ENCODE measurements around the gene CMKLR1. TPM values are rescaled to one million over a fixed set of nuclear protein-coding genes. Genes with fewer than 3 reads are reported as not detected.

The CMKLR1 gene
- total RNA-seq, 1 experiment from 2014 or later, result 0.24 TPM

DNA sequence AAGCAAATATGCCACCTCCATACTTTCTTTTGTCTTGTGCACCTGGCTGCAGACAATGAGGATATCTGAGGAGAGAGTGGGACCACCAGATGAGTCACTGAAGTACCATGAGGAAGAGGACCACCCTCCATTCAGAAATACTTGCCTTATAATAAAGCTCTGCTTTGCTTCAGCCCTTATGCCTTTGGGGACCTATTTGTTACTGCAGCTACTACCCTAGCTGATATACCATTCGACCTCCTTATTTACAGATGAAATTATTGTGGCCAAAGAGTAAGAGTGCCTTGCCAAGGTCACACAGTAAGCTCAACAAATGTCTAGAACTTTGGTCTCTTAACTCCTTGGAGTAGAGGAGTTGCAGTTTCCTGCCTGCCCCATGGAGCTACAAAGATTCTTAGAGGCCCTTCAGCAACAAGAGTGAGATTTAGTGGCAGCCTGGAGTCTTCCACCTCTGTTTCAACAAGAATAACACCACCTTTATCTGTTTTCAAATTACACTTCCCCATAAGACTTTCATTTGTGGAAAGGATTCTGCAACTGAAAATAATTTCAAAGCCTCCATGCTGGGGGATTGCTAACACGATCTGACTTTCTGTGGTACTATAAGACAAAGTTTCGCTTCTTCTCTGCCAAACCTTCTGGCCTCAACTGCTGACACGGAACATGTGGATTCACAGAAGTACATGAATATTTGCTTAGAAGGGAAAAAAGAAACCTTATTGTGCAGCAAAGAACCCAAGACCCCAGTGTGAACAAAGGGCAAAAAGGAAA, 3.6 kb downstream of the CMKLR1 start:
- Histone ChIP-seq H3K4me3 (ENCODE audit: low read depth, low read length, poor library complexity, severe bottlenecking) (no peak overlapping the region), H3K4me1 (ENCODE audit: insufficient read depth, low read length, poor library complexity, severe bottlenecking) (peaks cover 31% of the 10 kb centered on the region), H3K27ac (ENCODE audit: low read depth, low read length, poor library complexity, severe bottlenecking) (no peak overlapping the region), H3K9me3 (ENCODE audit: low read depth, low read length, poor library complexity, severe bottlenecking) (no peaks in the 10 kb centered on the region), H3K36me3 (ENCODE audit: insufficient read depth, low read length, poor library complexity, severe bottlenecking) (no peaks in the 10 kb centered on the region), H3K27me3 (replicated peaks; ENCODE audit: insufficient read depth, low read depth, low read length, poor library complexity) (no peaks in the 10 kb centered on the region)
- BruUV-seq (replicated peaks), result no TSS peak
- ChIA-PET CTCF (no interaction called here), POLR2A (ENCODE audit: low non-redundant PET) (no interaction called here)
- intact Hi-C loops (cut with micrococcal nuclease; ENCODE audit: unreplicated experiment), result loop anchor here (10.0 kb wide), 1 partner anchor 119 kb away; no protein-coding TSS in a partner anchor
- no peak for DNase-seq (ENCODE audit: low spot score)
- no peak for TF ChIP-seq EZH2 (IDR thresholded peaks at IDR 0.05; ENCODE audit: borderline replicate concordance, low read depth, low read length, poor library complexity, severe bottlenecking)
- TF ChIP-seq, protein P1, sequence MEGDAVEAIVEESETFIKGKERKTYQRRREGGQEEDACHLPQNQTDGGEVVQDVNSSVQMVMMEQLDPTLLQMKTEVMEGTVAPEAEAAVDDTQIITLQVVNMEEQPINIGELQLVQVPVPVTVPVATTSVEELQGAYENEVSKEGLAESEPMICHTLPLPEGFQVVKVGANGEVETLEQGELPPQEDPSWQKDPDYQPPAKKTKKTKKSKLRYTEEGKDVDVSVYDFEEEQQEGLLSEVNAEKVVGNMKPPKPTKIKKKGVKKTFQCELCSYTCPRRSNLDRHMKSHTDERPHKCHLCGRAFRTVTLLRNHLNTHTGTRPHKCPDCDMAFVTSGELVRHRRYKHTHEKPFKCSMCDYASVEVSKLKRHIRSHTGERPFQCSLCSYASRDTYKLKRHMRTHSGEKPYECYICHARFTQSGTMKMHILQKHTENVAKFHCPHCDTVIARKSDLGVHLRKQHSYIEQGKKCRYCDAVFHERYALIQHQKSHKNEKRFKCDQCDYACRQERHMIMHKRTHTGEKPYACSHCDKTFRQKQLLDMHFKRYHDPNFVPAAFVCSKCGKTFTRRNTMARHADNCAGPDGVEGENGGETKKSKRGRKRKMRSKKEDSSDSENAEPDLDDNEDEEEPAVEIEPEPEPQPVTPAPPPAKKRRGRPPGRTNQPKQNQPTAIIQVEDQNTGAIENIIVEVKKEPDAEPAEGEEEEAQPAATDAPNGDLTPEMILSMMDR (conservative IDR thresholded peaks at IDR 0.05; ENCODE audit: low read depth, low read length), result no peak

DNA sequence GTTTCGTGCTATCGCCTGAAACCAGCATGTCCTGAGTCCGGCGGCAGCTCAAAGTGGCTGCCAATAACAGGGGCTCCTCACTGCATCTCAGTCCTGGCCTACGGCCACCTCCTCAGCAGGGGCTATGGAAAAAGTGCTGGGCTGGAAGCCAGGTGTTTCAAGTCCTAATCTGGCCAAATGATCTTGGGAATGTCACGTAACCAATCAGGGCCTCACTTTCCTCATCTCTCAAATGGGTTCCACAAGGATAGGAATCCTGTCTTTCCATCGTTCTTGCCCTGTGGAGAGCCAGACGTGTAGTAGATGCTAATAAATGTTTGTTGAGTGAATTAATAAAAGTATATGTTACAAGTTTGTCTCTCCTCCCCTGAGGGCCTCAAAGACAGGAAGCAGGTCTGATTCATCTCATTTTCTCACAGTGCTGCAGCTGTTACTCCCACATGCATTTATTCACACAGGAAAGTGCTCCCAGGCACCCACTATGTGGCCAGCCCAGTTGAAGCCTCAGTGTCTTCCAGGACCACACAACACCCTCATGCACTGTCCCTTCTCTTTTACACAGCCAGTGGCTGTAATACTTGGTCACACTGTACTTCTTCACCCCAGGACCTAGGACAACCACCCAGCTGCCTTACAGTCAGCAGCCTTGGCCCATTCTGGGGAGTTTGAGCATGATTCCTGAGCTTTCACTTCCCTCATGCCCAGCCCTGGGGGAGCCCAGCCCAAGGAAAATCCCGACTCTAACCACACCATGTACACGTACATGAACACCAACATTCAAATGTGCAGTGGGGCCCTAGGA, 5.0 kb downstream of the CMKLR1 start:
- TF ChIP-seq, protein P1 (conservative IDR thresholded peaks at IDR 0.05; ENCODE audit: low read depth, low read length), result no peak
- TF ChIP-seq EZH2 (IDR thresholded peaks at IDR 0.05; ENCODE audit: borderline replicate concordance, low read depth, low read length, poor library complexity, severe bottlenecking), result no peak
- ChIA-PET CTCF (no interaction called here), POLR2A (ENCODE audit: low non-redundant PET) (no interaction called here)
- no peaks in the 10 kb centered on the region for H3K9me3 ChIP-seq (ENCODE audit: low read depth, low read length, poor library complexity, severe bottlenecking)
- no TSS peak for BruUV-seq (replicated peaks)
- H3K27me3 ChIP-seq (replicated peaks; ENCODE audit: insufficient read depth, low read depth, low read length, poor library complexity), result no peaks in the 10 kb centered on the region
- H3K4me1 ChIP-seq (ENCODE audit: insufficient read depth, low read length, poor library complexity, severe bottlenecking), result peaks cover 25% of the 10 kb centered on the region
- H3K36me3 ChIP-seq (ENCODE audit: insufficient read depth, low read length, poor library complexity, severe bottlenecking), result no peaks in the 10 kb centered on the region
- intact Hi-C loops (cut with micrococcal nuclease; ENCODE audit: unreplicated experiment), result loop anchor here (10.0 kb wide), 1 partner anchor 121 kb away; no protein-coding TSS in a partner anchor
- H3K27ac ChIP-seq (ENCODE audit: low read depth, low read length, poor library complexity, severe bottlenecking), result no peak overlapping the region
- DNase-seq (ENCODE audit: low spot score), result peak; percentile 72
- H3K4me3 ChIP-seq (ENCODE audit: low read depth, low read length, poor library complexity, severe bottlenecking), result no peak overlapping the region

DNA sequence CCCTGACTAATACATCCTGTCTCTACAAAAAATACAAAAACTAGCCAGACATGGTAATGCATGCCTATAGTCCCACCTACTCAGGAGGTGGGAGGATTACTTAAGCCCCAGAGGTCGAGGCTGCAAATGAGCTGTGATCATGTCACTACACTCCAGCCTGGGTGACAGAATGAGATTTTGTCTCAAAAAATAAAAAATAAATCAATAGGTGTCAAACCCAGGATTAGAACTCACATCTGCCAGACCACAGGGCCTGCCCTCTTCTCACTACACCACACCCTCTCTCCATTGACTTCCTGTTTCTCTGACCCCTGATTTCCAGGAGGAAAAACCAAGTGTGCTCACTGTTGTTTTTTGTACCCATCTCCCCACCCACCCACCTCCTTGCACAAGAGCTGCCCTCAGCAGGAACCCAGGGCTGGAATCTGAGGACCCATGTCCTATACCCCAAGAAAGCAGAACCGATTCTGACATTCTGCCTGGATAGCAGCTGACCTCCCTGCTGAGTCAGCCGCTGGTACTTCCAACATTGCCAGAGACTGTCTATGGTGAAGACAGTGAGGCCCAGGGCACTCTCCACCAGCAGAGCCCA, 6.2 kb downstream of the CMKLR1 start:
- no TSS peak for BruUV-seq (replicated peaks)
- H3K36me3 ChIP-seq (ENCODE audit: insufficient read depth, low read length, poor library complexity, severe bottlenecking), result no peaks in the 10 kb centered on the region
- ChIA-PET CTCF (no interaction called here), POLR2A (ENCODE audit: low non-redundant PET) (no interaction called here)
- no peak overlapping the region for H3K27ac ChIP-seq (ENCODE audit: low read depth, low read length, poor library complexity, severe bottlenecking)
- H3K4me3 ChIP-seq (ENCODE audit: low read depth, low read length, poor library complexity, severe bottlenecking), result no peak overlapping the region
- peak; percentile 43 for DNase-seq (ENCODE audit: low spot score)
- peaks cover 18% of the 10 kb centered on the region for H3K4me1 ChIP-seq (ENCODE audit: insufficient read depth, low read length, poor library complexity, severe bottlenecking)
- H3K27me3 ChIP-seq (replicated peaks; ENCODE audit: insufficient read depth, low read depth, low read length, poor library complexity), result no peaks in the 10 kb centered on the region
- H3K9me3 ChIP-seq (ENCODE audit: low read depth, low read length, poor library complexity, severe bottlenecking), result no peaks in the 10 kb centered on the region
- intact Hi-C loops (cut with micrococcal nuclease; ENCODE audit: unreplicated experiment), result loop anchor here (10.0 kb wide), 1 partner anchor 122 kb away; no protein-coding TSS in a partner anchor
- TF ChIP-seq, protein P1 (conservative IDR thresholded peaks at IDR 0.05; ENCODE audit: low read depth, low read length), result no peak
- no peak for TF ChIP-seq EZH2 (IDR thresholded peaks at IDR 0.05; ENCODE audit: borderline replicate concordance, low read depth, low read length, poor library complexity, severe bottlenecking)

Data from A673 (cell line).